GM19025 (cell line): ENCODE results near the gene NUP98.
"Not testable (repeated sequence)": the region's sequence is repeated elsewhere in the genome, so short reads cannot be mapped to it uniquely, and the experiment has no call there.

Experiments used
- ATAC-seq: cut with Tn5 transposase; IDR thresholded peaks from one replicate; pipeline ENCODE4 v1.9.1; 2021; ENCODE audit warnings: mild to moderate bottlenecking, low read depth, moderate library complexity; ENCODE audit not compliant: unreplicated experiment

Gene NUP98

DNA sequence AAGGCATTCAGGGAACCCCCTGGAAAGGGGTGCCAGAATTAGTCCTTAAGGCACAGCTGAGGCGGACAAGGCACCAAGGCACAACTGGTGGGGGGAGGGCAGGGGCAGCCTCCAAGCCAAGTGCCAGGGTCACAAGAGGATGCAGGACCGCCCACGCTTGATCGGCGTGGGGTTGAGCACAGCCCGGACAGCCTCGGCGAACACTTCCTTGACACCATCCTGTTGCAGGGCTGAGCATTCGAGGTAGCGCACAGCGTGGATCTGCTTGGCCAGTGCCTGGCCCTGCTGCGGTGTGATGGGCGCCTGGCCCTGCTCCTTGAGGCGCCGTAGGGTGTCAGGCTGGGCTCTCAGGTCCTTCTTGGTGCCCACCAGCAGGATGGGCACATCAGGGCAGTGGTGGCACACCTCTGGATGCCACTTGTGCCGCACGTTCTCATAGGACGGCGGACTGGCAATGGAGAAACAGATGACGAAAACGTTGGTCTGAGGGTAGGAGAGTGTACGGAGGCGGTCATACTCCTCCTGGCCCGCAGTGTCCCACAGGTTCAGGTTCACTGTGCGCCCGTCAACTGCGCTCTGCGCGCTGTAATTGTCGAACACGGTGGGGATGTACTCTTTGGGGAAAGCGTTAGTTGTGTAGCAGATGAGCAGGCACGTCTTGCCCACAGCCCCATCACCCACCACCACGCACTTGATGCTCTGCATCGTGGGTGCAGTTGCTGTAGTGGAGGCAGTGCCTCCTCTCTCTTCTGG, 30.3 kb upstream of the NUP98 start:
- ATAC-seq = no peak

DNA sequence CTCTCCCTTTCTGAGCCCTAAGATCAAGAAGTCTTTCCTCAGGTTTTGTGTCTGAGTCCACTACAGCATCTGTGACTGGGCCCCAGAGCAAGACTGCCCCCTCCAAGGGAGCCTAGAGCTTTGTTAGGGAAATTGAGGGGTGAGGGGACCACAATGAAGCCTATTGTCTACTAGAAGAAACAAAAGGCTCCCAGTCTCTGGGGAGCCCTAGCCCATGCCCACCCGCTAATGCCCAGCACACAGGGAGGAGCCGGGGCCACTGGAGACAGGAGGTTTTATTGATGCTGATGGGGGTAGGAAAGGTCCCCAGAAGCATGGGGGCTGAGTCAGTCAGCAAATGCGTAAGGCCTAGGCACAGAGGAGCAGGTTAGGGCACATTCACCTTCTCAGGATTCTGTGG, 29.4 kb upstream of the NUP98 start:
- no peak for ATAC-seq

DNA sequence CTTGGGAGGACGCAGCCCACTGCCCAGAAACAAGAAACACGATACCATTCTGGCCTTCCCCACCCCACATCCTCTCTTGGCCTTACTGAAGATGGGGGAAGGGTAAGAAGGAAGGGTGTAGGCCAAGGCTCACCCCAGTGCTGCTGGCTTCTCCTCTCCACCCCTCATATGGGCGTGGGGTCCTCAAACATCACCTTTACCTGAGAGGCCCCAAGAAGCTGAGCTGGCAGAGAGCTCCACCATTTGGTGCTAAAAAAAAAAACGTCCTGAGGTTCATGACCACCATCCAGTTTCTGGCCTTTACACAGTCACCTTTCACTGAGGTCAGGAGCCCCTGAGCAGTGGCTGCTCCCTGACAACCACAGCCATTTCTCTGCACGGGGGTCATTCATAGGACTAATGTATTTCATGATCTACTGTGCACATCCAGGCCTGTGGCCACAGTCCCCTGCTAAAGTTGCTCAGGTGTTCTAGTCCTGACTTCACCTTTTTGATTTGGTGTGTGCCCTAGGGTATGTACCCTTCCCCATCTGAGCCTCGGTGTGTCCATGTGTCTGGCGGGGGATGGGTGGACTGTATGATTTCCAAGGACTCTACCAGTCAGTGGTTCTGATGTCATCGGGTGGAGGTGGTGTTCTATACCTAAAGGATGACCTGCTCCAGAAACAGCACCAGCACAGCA, 28.3 kb upstream of the NUP98 start:
- ATAC-seq = no peak

DNA sequence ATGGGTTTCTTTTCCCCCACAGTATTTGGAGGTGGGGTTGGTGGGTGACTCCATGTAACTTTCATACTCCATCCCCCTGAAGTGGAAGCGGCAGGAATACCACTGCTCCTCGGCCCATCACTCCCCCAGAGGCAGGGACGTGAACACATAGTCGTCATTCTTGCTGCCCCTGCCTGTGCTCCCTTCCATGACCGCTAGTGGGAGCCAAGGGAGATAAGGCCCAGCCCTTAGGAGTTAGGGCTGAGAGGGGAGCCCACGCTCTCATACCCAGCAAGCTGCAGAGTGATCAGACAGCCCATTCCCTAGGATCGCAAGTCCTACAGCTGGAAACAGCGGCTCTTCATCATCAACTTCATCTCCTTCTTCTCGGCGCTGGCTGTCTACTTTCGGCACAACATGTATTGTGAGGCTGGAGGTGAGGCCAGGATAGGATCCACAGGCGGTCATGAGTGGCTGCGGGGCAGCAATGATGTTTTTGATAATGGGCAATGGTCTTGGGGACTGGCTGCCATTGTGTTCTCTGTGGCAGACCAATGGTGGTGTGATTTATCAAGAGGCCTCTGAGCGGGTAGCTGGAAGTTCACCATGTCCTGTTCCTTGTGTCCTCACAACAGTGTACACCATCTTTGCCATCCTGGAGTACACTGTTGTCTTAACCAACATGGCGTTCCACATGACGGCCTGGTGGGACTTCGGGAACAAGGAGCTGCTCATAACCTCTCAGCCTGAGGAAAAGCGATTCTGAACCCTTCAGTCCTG, 27.5 kb upstream of the NUP98 start:
- ATAC-seq = no peak

DNA sequence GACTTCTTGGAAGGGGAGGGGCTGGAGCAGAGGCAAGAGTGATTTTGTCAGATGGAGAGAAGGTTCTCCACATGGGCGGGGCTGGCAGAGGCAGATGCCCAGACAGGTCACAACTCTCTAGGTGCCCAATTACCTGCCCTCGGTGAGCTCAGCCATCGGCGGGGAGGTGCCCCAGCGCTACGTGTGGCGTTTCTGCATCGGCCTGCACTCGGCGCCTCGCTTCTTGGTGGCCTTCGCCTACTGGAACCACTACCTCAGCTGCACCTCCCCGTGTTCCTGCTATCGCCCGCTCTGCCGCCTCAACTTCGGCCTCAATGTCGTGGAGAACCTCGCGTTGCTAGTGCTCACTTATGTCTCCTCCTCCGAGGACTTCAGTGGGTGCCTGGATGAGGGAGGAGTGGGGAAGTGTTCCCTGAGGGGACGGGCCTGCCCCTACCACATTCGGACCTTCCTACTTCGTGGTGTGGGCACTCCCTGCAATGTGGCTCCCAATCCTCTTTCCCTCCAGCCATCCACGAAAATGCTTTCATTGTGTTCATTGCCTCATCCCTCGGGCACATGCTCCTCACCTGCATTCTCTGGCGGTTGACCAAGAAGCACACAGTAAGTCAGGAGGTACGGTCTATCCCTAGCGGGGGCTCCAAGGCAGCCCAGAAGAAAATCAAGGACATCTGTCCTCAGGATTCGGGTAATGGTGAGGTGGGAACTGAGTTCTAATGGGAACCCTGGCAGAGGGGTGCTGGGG, 26.6 kb upstream of the NUP98 start:
- no peak for ATAC-seq

DNA sequence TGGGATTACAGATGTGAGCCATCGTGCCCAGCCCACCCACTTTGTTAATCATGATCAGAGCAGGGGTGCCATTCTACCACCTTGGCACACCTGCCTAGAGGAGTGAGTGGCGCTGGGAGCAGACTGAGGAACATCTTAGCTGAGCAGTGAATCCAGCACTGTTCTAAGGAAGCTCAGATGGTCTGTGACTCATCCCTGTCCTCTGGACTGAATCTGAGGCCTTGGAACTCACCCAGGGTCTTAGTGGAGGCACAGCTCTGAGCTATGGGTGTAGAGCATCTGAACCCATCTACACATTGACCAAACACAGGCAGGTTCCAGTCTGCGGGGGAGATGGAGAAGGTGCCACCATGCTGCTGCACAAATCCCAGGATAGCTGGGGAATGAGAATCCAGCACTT, 25.9 kb upstream of the NUP98 start:
- ATAC-seq = no peak

DNA sequence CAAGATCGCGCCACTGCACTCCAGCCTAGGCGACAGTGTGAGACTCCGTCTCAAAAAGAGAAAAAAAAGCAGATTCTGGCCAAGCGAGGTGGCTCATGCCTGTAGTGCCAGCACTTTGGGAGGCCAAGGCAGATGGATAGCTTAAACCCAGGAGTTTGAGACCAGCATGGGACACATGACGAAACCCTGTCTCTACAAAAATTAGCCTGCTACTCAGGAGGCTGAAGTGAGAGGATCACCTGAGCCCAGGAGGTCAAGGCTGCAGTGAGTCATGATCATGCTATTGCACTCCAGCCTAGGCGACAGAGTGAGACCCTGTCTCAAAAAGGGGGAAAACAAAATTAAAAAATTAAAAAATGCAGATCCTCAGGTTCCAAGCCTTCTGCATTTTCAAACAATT, 25.0 kb upstream of the NUP98 start:
- no peak for ATAC-seq

DNA sequence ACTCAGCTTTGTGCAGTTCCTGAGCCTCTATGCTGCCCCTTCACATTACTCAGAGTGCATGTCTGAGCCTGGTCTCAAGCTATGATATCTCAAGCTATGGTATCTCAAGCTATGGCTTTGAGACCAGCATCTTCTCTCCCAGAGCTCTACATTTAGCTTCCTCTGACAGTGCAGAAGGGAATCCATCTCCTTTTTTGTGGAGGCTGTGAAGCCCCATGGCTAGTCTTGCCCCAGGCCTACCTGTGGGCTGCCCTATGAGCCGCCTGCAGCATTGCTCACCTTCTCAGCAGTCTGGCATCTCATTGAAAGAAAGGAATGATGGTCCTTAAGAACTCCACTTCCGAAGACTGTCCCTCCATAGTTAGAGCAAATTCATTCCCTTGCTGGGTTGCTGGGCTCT, 23.6 kb upstream of the NUP98 start:
- no peak for ATAC-seq

DNA sequence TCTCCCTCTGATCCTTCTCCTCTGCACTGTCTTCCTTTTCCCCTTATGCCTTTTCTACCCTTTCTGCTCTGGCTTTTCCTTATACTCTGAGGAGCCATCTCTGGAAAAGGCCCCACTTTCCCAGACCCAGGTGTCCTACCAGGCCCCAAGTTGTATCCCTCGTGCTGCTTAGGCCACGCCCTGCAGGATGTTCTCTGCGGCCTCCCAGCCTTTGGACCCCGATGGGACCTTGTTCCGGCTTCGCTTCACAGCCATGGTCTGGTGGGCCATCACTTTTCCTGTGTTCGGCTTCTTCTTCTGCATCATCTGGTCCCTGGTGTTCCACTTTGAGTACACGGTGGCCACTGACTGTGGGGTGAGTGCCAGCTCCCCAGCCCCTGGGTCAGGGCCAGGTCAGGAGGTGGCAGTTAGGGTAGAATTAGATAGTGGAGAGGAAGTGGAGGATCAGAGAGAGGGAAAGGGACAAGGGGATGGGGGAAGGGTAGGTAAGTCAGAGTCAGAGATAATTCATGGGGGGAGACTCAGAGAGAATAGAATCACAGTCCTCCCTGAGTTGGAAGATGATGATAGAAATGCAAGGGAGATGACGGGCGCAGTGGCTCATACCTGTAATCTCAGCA, 19.9 kb upstream of the NUP98 start:
- no peak for ATAC-seq

DNA sequence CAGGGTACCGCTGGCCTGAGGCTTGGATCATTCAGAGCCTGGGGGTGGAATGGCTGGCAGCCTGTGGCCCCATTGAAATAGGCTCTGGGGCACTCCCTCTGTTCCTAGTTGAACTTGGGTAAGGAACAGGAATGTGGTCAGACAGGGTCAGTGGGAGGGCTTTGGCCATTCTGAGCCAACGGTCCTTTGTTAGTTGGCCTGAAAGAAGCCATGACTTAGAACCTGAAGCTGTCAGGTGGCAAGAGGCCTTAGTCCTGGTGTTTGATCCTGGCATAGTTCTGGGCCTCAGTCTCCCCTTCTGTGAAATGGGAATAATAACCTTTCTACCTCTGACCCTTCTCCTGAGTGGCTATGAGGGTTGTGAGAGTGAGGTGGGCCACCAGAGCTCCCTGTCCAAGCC, 19.3 kb upstream of the NUP98 start:
- no peak for ATAC-seq

DNA sequence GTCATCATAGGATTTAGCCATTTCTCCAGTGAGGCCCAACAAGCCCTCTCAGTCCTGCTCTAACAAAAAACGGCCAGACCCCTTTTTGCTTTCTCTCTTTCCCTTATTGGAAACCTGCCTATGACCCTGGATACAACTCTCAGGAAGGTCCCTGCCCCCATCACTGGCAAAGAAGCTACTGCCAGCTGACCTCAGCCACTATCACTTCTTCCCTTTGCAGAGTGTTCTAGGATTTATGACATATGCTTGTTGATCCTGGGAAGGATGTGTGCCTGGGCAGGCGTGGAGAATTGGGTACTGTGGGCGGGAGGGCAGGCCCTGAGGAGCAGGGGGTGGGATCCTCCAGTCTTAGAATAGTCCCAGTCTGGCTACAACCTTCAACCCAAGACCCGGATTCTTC, 18.5 kb upstream of the NUP98 start:
- ATAC-seq = no peak

DNA sequence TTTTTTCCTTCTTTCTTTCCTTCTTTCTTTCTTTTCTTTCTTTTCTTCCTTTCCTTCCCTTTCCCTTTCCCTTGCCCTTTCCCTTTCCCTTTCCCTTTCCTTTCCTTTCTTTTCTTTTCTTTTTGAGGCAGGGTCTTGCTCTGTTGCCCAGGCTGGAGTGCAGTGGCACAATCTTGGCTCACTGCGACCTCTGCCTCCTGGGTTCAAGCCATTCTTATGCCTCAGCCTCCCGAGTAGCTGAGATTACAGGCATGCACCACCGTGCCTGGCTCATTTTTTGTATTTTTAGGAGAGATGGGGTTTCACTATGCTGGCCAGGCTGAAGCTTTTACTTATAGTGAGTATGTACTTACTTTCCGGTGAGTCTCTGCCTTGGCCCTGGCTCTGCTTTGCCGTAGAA, 17.5 kb upstream of the NUP98 start:
- ATAC-seq = not testable (repeated sequence)

DNA sequence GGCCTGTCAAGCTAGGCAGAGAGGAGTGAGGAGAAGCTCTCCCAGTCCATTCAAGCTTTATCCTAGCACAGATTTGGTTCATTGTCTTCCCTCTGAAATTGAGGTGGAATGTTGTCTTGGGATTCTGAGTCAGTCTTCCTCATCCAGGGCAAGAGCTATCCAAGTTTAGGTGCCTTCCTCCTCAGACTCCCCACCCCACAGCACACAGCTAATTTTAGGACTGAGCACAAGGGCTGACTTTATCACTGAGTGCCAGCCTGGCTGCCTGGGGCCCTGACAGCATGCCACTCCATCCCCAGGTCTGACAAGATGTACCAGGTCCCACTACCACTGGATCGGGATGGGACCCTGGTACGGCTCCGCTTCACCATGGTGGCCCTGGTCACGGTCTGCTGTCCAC, 13.6 kb upstream of the NUP98 start:
- no peak for ATAC-seq

DNA sequence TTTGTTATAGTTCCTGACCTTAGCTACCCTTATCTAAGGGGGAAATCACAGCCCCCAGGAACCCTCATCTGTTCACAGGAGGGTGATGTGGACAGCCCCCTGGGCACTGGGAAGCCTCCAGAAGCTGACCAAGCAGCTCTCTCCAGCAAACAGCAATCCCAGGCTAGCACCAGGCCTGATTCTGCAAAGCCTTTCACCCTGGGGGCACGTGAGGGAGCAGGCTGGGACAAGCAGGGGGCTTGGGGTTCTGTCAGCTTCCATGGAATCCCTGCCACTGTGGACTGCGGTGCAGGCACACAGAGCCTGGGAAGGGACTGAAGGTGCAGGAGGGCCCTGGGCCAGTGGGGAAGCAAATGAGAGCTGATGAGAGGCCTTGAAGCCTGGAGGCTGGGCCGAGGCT, 13.1 kb upstream of the NUP98 start:
- no peak for ATAC-seq

DNA sequence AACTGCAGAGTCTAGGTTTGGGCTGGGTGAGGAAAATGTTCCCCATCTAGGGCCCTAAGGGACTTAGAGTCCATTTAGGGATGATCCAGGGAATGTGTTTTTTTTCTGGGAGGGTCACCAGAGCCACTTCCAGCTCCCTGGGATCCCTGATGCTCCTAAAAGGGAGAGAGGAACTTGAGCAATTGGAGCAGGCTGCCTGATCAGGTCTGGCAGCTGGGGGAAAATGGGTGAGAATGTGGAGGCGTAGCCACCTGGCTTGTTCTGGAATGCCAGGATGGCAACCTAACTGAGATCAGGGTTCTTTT, 12.2 kb upstream of the NUP98 start:
- ATAC-seq = no peak

DNA sequence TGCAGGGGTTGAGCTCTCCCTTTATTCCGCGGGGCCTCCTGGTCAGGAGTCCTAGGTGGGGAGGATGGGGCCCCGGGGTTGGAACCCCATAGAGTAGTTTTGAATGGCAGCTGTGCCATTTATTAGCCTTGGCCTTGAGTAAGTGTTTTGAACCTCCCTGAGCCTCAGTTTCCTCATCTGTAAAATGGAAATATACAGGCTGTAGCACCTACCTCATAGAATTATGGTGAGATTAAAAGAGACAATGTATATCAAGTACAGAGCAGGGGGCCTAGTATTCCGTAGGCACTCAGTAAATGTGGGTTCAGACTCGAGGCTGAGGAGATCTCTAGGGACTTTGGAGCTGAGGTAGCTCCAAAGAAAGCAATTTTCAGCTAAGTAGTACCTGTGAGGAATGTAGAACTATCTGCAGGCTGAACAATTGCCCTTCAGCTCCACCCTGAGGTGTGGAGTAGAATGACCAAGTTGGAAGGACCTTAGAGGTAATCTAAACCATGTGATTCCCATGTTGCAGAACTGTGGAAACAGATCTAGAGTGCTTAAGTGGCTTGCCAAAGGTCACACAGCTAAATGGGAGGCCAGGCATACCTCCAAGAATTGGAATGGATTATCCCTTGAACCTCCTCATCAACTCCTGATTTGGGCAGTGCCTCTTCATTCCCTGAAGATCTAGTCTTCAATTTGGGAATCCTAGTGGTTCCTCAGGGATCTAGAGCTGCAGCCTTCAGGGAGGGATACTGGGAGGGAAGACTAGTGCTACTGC, 11.7 kb upstream of the NUP98 start:
- ATAC-seq = peak; percentile 59

DNA sequence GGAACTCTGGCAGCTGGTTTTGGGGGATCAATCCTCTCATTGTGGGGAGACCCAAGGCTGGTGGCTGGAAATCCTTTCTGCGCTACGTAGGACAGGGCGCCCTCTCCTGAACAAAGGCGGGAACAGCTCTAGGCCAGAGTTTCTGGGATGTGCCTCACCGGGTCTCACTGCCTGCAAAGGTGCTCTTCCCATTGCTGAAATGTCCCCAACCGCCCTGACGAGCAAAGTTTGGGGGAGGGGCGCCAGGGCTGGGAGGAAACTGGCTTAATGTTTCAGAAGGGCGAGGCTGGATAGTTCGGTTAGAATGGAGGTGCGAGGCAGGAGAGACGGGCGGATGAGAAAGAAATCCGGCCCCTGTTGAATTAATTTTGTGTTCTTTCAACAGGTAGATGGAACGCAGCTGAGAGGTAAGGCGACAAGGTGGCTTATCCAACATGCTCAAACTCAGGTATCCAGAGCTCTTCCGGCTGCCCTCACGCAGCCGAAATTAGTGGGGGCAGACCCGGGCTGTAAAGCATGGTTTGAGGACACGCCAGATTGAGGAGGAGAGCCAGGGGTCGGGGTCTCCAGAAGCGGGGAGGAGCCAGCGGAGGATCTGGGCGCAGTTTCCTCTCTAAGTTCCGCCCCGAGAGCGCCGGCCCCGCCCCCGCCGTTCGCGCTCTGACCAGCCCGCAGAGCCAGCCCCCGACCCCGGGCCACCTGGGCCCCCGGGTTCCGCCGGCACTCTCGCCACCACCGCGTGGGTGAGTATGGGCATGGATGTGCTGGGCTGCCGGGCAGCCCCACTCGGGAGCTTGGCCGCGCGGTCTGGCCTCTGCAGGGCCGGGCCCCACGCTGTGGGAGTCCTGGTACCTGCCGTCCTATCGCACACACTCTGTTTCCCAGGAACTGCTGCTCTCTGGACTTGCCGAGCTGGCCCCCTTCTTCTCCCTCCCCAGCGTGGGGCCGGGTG, 10.8 kb upstream of the NUP98 start, which contains the start of gene PGAP2:
TSS of gene PGAP2 (plus strand) at position 652 of the 952 bp plus-strand sequence. CDS start 2,700 bp downstream, outside the sequence.
- peak; percentile 75 for ATAC-seq

DNA sequence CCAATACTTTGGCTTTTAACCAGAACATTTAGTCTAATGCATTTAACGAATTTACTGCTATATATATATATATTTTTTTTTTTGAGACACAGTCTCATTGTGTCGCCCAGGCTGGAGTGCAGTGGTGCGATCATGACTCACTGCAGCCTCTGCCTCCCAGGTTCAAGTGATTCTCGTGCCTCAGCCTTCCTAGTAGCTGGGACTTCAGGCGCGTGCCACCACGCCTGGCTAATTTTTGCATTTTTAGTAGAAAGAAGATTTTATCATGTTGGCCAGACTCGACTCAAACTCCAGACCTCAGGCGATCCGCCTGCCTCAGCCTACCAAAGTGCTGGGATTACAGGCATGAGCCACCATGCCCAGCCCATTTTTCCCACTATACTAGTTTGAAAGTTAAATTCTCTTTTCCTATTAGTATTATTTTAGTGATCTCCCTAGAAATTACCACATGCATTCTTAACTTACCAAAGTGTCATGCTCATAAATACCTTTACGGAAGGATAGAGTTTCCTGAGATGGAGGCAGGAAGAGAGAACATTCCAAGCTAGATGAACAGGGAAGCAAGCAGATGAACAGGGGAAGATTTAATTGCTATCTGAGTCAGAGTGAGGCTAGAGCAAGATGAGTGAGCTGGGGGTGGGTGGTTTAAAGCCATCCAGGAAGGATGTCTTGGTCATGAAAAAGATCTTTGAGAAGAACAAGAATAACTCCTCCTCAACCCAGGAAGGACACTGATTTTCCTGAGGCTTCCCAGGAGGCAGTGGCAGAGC, 6.6 kb upstream of the NUP98 start:
- no peak for ATAC-seq
